ELR (cell line): ENCODE data around the gene TWSG1.
"Not testable (repeated sequence)": the region's sequence is repeated elsewhere in the genome, so short reads cannot be mapped to it uniquely, and the experiment has no call there.

Experiments
- DNase-seq: peaks from one replicate; pipeline ENCODE4 v3.0.0-alpha.2; 2015; ENCODE audit warnings: low read depth

Gene TWSG1

GRCh38 chr18:9392726-9393125 lies 58.2 kb downstream of the TWSG1 start:
- peak; percentile 16 for DNase-seq

DNA sequence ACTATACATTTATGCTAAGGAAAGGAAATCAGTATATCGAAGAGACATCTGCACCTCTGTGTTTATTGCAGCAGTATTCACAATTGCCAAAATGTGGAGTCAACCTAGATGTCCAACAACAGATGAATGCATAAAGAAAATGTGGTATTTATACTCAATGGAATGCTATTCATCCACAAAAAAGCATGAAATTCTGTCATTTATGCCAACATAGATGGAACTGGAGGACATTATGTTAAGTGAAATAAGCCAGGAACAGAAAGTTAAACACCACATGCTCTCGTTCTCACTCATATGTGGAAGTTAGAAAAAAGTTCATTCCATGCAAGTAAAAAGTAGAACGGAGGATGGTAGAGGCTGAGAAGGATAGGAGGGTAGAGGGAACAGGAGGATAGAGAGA lies 59.5 kb downstream of the TWSG1 start:
- no peak for DNase-seq

GRCh38 chr18:9400197-9400596 lies 65.6 kb downstream of the TWSG1 start:
- no peak for DNase-seq

- DNase-seq = no peak
Observed at GRCh38 chr18:9401176-9401575, 66.6 kb downstream of the TWSG1 start.

GRCh38 chr18:9402358-9403007 lies 67.9 kb downstream of the TWSG1 start:
- DNase-seq = not testable (repeated sequence)

GRCh38 chr18:9403795-9404564 lies 69.4 kb downstream of the TWSG1 start:
- peak; percentile 53 for DNase-seq

DNA sequence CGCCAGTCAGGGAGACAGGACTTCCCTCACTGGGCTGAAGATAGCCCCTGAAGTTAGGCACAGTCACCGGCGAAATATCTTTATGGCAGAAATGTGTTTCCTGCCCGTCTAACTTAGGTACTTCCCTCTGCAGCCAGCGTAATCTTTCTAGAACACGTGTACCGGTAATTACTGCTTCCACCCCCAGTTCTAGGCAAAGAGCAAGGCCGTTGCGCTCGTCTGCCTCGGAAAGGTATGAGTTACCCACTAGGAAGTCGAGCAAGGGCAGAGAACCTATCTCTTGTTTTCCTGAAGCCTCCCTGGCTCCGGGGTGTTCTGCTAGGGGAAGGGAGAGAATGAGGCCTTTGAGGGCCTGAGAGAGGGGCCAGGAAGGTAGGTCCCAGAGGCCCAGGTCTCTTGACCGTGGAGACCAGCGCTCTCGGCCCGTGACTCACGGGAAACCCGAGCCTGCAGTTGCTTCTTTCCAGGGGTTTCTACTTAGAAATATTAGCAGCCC lies 70.0 kb downstream of the TWSG1 start:
- DNase-seq = no peak

GRCh38 chr18:9405130-9405529 lies 70.6 kb downstream of the TWSG1 start:
- no peak for DNase-seq

DNA sequence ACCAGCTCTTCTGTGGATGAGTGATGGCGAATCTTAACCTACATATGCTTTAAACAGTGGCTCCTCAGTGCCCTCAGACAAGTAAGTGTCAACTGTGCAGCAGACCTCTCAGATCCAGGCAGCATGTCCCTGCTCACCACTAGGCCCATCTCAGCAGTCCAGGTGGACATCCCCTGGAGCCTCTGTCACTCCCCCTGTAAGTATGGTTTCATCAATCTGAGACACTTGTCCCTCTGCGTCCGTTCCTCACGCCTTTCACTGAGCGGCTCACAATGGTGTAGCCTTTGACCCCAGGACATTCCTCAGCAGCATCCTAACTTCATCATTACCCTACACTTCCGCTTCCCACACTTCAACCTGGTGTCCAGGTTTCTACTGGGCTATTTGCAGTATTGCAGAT lies 71.4 kb downstream of the TWSG1 start:
- no peak for DNase-seq

GRCh38 chr18:9410515-9410914 lies 75.9 kb downstream of the TWSG1 start:
- no peak for DNase-seq

DNA sequence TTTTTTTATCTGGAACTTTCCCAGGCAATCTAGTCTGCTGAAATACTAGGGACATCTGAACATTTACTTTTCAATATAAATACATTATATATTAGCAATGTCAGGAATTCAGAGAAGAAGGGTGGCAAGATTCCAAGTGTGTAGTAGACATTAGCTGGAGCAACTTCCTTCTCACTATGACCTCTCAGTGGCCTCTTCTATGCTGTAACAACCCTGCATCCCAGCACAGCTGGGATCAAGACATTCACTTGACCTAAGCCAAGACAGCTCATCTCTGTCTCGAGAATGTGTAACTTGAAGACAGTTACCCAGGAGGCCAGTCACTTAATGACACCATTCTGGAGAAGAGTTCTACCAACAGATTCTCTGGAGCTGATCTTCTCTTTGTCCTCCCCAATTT lies 79.0 kb downstream of the TWSG1 start:
- peak; percentile 63 for DNase-seq

GRCh38 chr18:9416563-9417072 lies 82.0 kb downstream of the TWSG1 start:
- no peak for DNase-seq

- DNase-seq = peak; percentile 54
Observed at GRCh38 chr18:9417073-9417851, 82.7 kb downstream of the TWSG1 start.

- DNase-seq = no peak
Observed at GRCh38 chr18:9418047-9418690, 83.6 kb downstream of the TWSG1 start.

DNA sequence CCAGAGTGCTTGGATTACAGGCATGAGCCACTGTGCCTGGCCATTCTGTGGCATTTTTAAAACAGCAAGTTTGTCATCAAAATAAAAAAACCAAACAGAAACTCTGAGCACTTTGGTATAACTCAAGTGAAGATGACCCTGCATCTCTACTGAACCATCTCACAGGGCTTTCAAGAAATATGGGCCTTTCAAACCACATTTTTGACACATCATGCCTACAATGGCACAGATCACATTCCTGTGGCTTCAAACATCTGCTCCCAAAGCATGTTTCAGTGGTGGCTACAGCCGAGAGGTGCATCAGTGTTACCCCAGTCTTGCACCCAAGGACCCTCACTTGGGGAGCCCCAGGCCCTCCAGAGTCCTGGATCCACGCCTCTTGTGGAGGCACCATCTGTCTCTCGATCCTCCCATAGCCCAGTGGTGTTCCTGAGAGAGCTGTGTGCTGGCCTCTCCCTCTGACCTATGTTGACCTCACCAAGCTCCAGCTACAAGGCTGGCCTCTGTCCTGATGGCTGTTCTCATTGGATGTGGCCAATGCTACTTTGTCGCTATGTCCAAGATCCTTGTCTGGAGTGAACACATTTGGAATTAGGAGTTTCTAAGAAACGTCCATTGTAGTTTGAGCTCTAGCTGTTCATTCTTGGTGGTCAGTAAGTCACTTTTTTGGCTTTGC lies 85.5 kb downstream of the TWSG1 start:
- DNase-seq = peak; percentile 56

DNA sequence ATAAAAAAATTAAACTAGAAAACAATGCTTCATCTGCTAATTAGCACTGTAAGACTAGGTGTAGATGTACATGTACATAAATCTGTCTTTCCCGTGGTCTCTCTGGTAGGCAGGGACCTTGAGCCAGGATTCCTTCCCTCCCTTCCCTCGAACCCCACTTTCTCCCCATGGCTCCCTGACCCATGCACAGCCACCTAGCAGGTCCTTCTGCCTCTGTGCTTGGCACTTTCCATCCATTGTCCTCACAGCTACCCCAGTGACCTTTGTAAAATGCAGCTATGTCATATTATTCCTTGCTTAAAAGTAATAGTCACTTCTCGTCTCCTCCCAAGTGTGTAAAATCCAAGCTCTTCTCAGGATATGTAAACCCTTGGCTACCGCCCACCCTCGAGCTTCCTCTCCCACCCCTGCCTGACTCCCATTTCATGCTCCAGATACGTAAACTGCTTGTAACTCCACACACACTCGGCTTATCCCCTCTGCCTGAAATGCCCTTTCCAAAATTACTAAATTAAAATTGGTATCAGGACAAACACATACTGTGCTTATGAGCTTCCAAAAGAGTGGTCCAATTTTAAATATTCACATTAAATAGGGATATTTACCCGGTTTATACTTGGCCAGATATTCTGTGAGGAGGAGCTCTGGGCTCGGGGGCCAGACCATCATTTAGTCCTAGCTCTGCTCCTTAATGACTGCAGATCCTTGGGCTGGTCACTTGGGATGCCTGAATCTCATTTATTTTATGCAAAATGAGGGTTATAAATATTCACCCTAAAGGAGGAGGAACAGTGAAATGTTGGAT lies 86.7 kb downstream of the TWSG1 start:
- DNase-seq = no peak

- no peak for DNase-seq
Observed at GRCh38 chr18:9421901-9422327, 87.3 kb downstream of the TWSG1 start.

GRCh38 chr18:9422816-9423519 lies 88.4 kb downstream of the TWSG1 start:
- DNase-seq = no peak

GRCh38 chr18:9423648-9424047 lies 89.1 kb downstream of the TWSG1 start:
- not testable (repeated sequence) for DNase-seq

DNA sequence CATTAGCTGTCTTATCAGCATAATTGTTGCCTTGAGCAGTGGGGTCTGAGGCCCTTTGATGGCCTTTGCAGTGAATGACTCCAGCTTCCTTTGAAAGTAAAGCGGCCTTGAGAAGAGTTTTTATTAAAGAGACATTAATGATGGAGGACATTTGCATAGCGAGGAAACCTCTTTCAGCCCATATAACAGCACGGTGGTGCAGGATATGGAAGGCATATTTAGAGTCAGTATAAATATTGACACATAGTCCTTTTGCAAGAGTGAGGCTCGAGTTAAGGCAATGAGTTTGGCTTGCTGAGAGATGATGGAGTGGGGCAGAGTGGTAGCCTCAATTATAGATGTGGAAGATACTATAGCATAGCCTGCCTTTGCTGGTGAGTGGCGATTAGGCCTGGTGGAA lies 89.7 kb downstream of the TWSG1 start:
- DNase-seq = not testable (repeated sequence)
